MM.1S (cell line): ENCODE data around the gene RNLS.

Source experiments
- CTCF ChIP-seq: fragments of 300-600 bp; sonication (generic); IDR thresholded peaks from 2 replicates; pipeline ENCODE4 v1.5.1; 2016; ENCODE audit warnings: antibody characterized with exemption, low read length, mixed read lengths
- EZH2 ChIP-seq: fragments of 300-600 bp; sonication (generic); optimal IDR thresholded peaks from 2 replicates; pipeline ENCODE3; 2017; ENCODE audit warnings: low read depth, mild to moderate bottlenecking, antibody characterized with exemption, low read length, mixed read lengths
- EZH2phosphoT487 ChIP-seq: fragments of 300-600 bp; sonication (generic); IDR thresholded peaks from 2 replicates; pipeline ENCODE4 v1.6.1; 2018; ENCODE audit warnings: antibody characterized with exemption, low read length

- TF ChIP-seq CTCF (no peak), EZH2 (no peak), EZH2phosphoT487 (no peak)
These were observed 108.0 kb downstream of the RNLS start for GRCh38 chr10:88474884-88475844.
